Gastroesophageal sphincter (tissue), 3 donors: ENCODE data around the gene SP110.

ENCODE experiments used
- EP300 ChIP-seq: sonication (generic); formaldehyde crosslinking; IDR thresholded peaks from one replicate; pipeline ENCODE4 v1.6.1; 2017; ENCODE audit warnings: antibody characterized with exemption, mild to moderate bottlenecking
- POLR2A ChIP-seq, 2 donors: fragments of 450-650 bp; IDR thresholded peaks; one replicate each; pipeline ENCODE4 v1.6.1; 2017; ENCODE audit warnings: antibody characterized with exemption in 2 of 2, mild to moderate bottlenecking in 2 of 2, moderate library complexity in 1 of 2
- POLR2AphosphoS5 ChIP-seq: sonication (generic); formaldehyde crosslinking; IDR thresholded peaks from one replicate; pipeline ENCODE4 v1.6.1; 2017; ENCODE audit warnings: antibody characterized with exemption
- TF ChIP-seq, protein P1 (sequence below), 4 experiments: fragments of 200-600 bp in 2 of 4; fragments of 450-650 bp in 2 of 4; sonication (generic) in 1 of 4; IDR thresholded peaks; one replicate each; pipeline ENCODE4 v1.5.1; 2017 to 2019; ENCODE audit warnings: antibody characterized with exemption in 4 of 4, mild to moderate bottlenecking in 2 of 4, moderate library complexity in 2 of 4

GRCh38 chr2:230162981-230163380, 56.8 kb downstream of the SP110 start:
- TF ChIP-seq, protein P1, sequence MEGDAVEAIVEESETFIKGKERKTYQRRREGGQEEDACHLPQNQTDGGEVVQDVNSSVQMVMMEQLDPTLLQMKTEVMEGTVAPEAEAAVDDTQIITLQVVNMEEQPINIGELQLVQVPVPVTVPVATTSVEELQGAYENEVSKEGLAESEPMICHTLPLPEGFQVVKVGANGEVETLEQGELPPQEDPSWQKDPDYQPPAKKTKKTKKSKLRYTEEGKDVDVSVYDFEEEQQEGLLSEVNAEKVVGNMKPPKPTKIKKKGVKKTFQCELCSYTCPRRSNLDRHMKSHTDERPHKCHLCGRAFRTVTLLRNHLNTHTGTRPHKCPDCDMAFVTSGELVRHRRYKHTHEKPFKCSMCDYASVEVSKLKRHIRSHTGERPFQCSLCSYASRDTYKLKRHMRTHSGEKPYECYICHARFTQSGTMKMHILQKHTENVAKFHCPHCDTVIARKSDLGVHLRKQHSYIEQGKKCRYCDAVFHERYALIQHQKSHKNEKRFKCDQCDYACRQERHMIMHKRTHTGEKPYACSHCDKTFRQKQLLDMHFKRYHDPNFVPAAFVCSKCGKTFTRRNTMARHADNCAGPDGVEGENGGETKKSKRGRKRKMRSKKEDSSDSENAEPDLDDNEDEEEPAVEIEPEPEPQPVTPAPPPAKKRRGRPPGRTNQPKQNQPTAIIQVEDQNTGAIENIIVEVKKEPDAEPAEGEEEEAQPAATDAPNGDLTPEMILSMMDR (IDR thresholded peaks at IDR 0.05), result no peak
- TF ChIP-seq POLR2AphosphoS5 (no peak), EP300 (no peak), POLR2A (IDR thresholded peaks at IDR 0.05) (no peak)
